Parathyroid adenoma (tissue), 2 donors: ENCODE data around the gene VPS50.
A peak's percentile ranks its signal among the peaks of the same experiment; 100 is the strongest.

ENCODE experiments used
- H2AFZ ChIP-seq: fragments of 300-600 bp; sonication (generic); one replicate; pipeline ENCODE4 v1.7.0; 2017; ENCODE audit warnings: antibody characterized with exemption, mild to moderate bottlenecking
- H3K27ac ChIP-seq: fragments of 300-600 bp; sonication (generic); one replicate; pipeline ENCODE4 v1.7.0; 2017
- H3K27me3 ChIP-seq: fragments of 300-600 bp; sonication (generic); one replicate; pipeline ENCODE4 v1.7.0; 2017; ENCODE audit warnings: low read length; ENCODE audit not compliant: control insufficient read depth, insufficient read depth
- H3K36me3 ChIP-seq: fragments of 300-600 bp; sonication (generic); one replicate; pipeline ENCODE4 v1.7.0; 2017; ENCODE audit warnings: low read length; ENCODE audit not compliant: control insufficient read depth, insufficient read depth
- H3K4me1 ChIP-seq: fragments of 300-600 bp; sonication (generic); one replicate; pipeline ENCODE4 v1.7.0; 2017; ENCODE audit warnings: control low read depth
- H3K4me2 ChIP-seq: fragments of 300-600 bp; sonication (generic); one replicate; pipeline ENCODE4 v1.7.0; 2017; ENCODE audit warnings: low read length
- H3K4me3 ChIP-seq: fragments of 300-600 bp; sonication (generic); one replicate; pipeline ENCODE4 v1.7.0; 2017; ENCODE audit warnings: low read depth, low read length
- H3K79me2 ChIP-seq: fragments of 300-600 bp; sonication (generic); one replicate; pipeline ENCODE4 v1.7.0; 2017; ENCODE audit warnings: control low read depth
- H3K9ac ChIP-seq: fragments of 300-600 bp; sonication (generic); one replicate; pipeline ENCODE4 v1.7.0; 2017; ENCODE audit warnings: mild to moderate bottlenecking
- H3K9me3 ChIP-seq: fragments of 300-600 bp; sonication (generic); one replicate; pipeline ENCODE4 v1.7.0; 2017; ENCODE audit warnings: low read length; ENCODE audit not compliant: control insufficient read depth
- CTCF ChIP-seq: fragments of 300-600 bp; sonication (generic); IDR thresholded peaks from one replicate; pipeline ENCODE4 v1.7.0; 2017; ENCODE audit warnings: antibody characterized with exemption, mild to moderate bottlenecking
- donor health status: primary hyperparathyroidism.

VPS50 gene

GRCh38 chr7:93245525-93246432 is 13.6 kb downstream of the VPS50 start:
- H3K27me3 ChIP-seq = no peaks in the 10 kb centered on the region
- H3K4me2 ChIP-seq = no peak overlapping the region
- H3K4me3 ChIP-seq = no peak overlapping the region
- no peaks in the 10 kb centered on the region for H3K9me3 ChIP-seq
- TF ChIP-seq CTCF = peak; percentile 58
- no peaks in the 10 kb centered on the region for H3K4me1 ChIP-seq
- H3K9ac ChIP-seq = no peak overlapping the region
- H3K27ac ChIP-seq = no peak overlapping the region
- H3K79me2 ChIP-seq = peaks cover 11% of the 10 kb centered on the region
- H3K36me3 ChIP-seq = no peaks in the 10 kb centered on the region
- H2AFZ ChIP-seq = no peak overlapping the region

GRCh38 chr7:93249491-93250148 is 17.5 kb downstream of the VPS50 start:
- Histone ChIP-seq H3K79me2 (peaks cover 20% of the 10 kb centered on the region), H3K4me1 (no peaks in the 10 kb centered on the region), H2AFZ (no peak overlapping the region), H3K36me3 (no peaks in the 10 kb centered on the region), H3K4me2 (no peak overlapping the region), H3K27ac (no peak overlapping the region), H3K27me3 (no peaks in the 10 kb centered on the region), H3K9ac (no peak overlapping the region), H3K9me3 (no peaks in the 10 kb centered on the region), H3K4me3 (no peak overlapping the region)
- TF ChIP-seq CTCF = no peak

- no peaks in the 10 kb centered on the region for H3K36me3 ChIP-seq
- no peak for TF ChIP-seq CTCF
- no peaks in the 10 kb centered on the region for H3K4me1 ChIP-seq
- no peak overlapping the region for H3K27ac ChIP-seq
- no peaks in the 10 kb centered on the region for H3K79me2 ChIP-seq
- no peak overlapping the region for H2AFZ ChIP-seq
- no peak overlapping the region for H3K4me3 ChIP-seq
- no peaks in the 10 kb centered on the region for H3K9me3 ChIP-seq
- no peak overlapping the region for H3K4me2 ChIP-seq
- H3K27me3 ChIP-seq = no peaks in the 10 kb centered on the region
- H3K9ac ChIP-seq = no peak overlapping the region
Measured at GRCh38 chr7:93258661-93259060, 26.5 kb downstream of the VPS50 start.

- Histone ChIP-seq H2AFZ (no peak overlapping the region), H3K27ac (no peak overlapping the region), H3K9ac (no peak overlapping the region), H3K4me1 (no peaks in the 10 kb centered on the region), H3K4me3 (no peak overlapping the region), H3K27me3 (no peaks in the 10 kb centered on the region), H3K36me3 (no peaks in the 10 kb centered on the region), H3K9me3 (no peaks in the 10 kb centered on the region), H3K4me2 (no peak overlapping the region), H3K79me2 (no peaks in the 10 kb centered on the region)
- no peak for TF ChIP-seq CTCF
Measured at GRCh38 chr7:93262535-93262934, 30.4 kb downstream of the VPS50 start.
